ENCODE data around the gene NLRP6. TPM values are rescaled to one million over a fixed set of nuclear protein-coding genes. Genes with fewer than 3 reads are reported as not detected.
A peak's percentile ranks its signal among the peaks of the same experiment; 100 is the strongest.
"Not testable (repeated sequence)": the region's sequence is repeated elsewhere in the genome, so short reads cannot be mapped to it uniquely, and the experiment has no call there.

NLRP6 gene
- total RNA-seq, 2 experiments from 2014 or later, result 0.25 to 0.65 TPM

- H3K9me3 ChIP-seq (ENCODE audit: low read length), result no peaks in the 10 kb centered on the region
- H3K79me2 ChIP-seq (ENCODE audit: insufficient read depth, low read depth, low read length), result no peaks in the 10 kb centered on the region
- H2AFZ ChIP-seq (ENCODE audit: low read length), result no peak overlapping the region
- H4K20me1 ChIP-seq (ENCODE audit: insufficient read depth, low read length), result no peaks in the 10 kb centered on the region
- BruUV-seq (replicated peaks), result no TSS peak
- CTCF ChIA-PET (ENCODE audit: unreplicated experiment), result no interaction called here
- peak overlapping the region; percentile 68 for H3K4me2 ChIP-seq (ENCODE audit: low read length)
- intact Hi-C loops (cut with micrococcal nuclease; ENCODE audit: unreplicated experiment), result no loop called here
- peak overlapping the region; percentile 67 for H3K4me3 ChIP-seq (ENCODE audit: low read depth, low read length, poor library complexity, severe bottlenecking)
- H3K9me2 ChIP-seq (ENCODE audit: insufficient read depth, low read length), result no peaks in the 10 kb centered on the region
- H3K27ac ChIP-seq (ENCODE audit: low read depth, low read length, poor library complexity, severe bottlenecking), result no peak overlapping the region
- POLR2A ChIA-PET, result interaction anchor here (3.8 kb wide), 1 partner anchor 25 kb away, joined by 18 read pairs; no protein-coding TSS in a partner anchor
- no peak for TF ChIP-seq CTCF (conservative IDR thresholded peaks at IDR 0.05; ENCODE audit: low read length)
- TF ChIP-seq EZH2phosphoT487 (IDR thresholded peaks at IDR 0.05; ENCODE audit: borderline replicate concordance, low read depth, low read length), result no peak
- no peak for DNase-seq (ENCODE audit: low spot score)
- H3K4me1 ChIP-seq (ENCODE audit: insufficient read depth, low read length, poor library complexity, severe bottlenecking), result peaks cover 34% of the 10 kb centered on the region
- no peaks in the 10 kb centered on the region for H3K36me3 ChIP-seq (ENCODE audit: insufficient read depth, low read length)
Measured at GRCh38 chr11:315516-315994, 37.3 kb downstream of the NLRP6 start.

GRCh38 chr11:316031-316701, 38.0 kb downstream of the NLRP6 start:
- no TSS peak for BruUV-seq (replicated peaks)
- DNase-seq (ENCODE audit: low spot score), result no peak
- peaks cover 34% of the 10 kb centered on the region for H3K4me1 ChIP-seq (ENCODE audit: insufficient read depth, low read length, poor library complexity, severe bottlenecking)
- no peaks in the 10 kb centered on the region for H3K9me3 ChIP-seq (ENCODE audit: low read length)
- no peak overlapping the region for H3K27ac ChIP-seq (ENCODE audit: low read depth, low read length, poor library complexity, severe bottlenecking)
- no peaks in the 10 kb centered on the region for H3K9me2 ChIP-seq (ENCODE audit: insufficient read depth, low read length)
- H4K20me1 ChIP-seq (ENCODE audit: insufficient read depth, low read length), result no peaks in the 10 kb centered on the region
- intact Hi-C loops (cut with micrococcal nuclease; ENCODE audit: unreplicated experiment), result no loop called here
- ChIA-PET CTCF (ENCODE audit: unreplicated experiment) (no interaction called here), POLR2A (interaction anchor here (0.6 to 3.8 kb wide), 3 partner anchors 8 to 24 kb away, joined by 3 to 18 read pairs (median 3); partner anchors contain the start of gene IFITM2)
- TF ChIP-seq CTCF (conservative IDR thresholded peaks at IDR 0.05; ENCODE audit: low read length), result no peak
- TF ChIP-seq EZH2phosphoT487 (IDR thresholded peaks at IDR 0.05; ENCODE audit: borderline replicate concordance, low read depth, low read length), result no peak
- H3K4me3 ChIP-seq (ENCODE audit: low read depth, low read length, poor library complexity, severe bottlenecking), result no peak overlapping the region
- H3K79me2 ChIP-seq (ENCODE audit: insufficient read depth, low read depth, low read length), result no peaks in the 10 kb centered on the region
- H3K36me3 ChIP-seq (ENCODE audit: insufficient read depth, low read length), result no peaks in the 10 kb centered on the region
- no peak overlapping the region for H3K4me2 ChIP-seq (ENCODE audit: low read length)
- H2AFZ ChIP-seq (ENCODE audit: low read length), result no peak overlapping the region

GRCh38 chr11:316891-317301, 38.7 kb downstream of the NLRP6 start:
- no peaks in the 10 kb centered on the region for H4K20me1 ChIP-seq (ENCODE audit: insufficient read depth, low read length)
- no peaks in the 10 kb centered on the region for H3K36me3 ChIP-seq (ENCODE audit: insufficient read depth, low read length)
- DNase-seq (ENCODE audit: low spot score), result no peak
- no TSS peak for BruUV-seq (replicated peaks)
- ChIA-PET CTCF (ENCODE audit: unreplicated experiment) (interaction anchor here (0.6 to 1.1 kb wide), 2 partner anchors 19 to 37 kb away, joined by 3 read pairs; no protein-coding TSS in a partner anchor), POLR2A (interaction anchor here (0.6 to 3.8 kb wide), 4 partner anchors 9 to 24 kb away, joined by 3 to 18 read pairs (median 4); partner anchors contain the start of gene IFITM2)
- no peak for TF ChIP-seq CTCF (conservative IDR thresholded peaks at IDR 0.05; ENCODE audit: low read length)
- TF ChIP-seq EZH2phosphoT487 (IDR thresholded peaks at IDR 0.05; ENCODE audit: borderline replicate concordance, low read depth, low read length), result no peak
- intact Hi-C loops (cut with micrococcal nuclease; ENCODE audit: unreplicated experiment), result no loop called here
- H3K4me3 ChIP-seq (ENCODE audit: low read depth, low read length, poor library complexity, severe bottlenecking), result no peak overlapping the region
- H3K4me1 ChIP-seq (ENCODE audit: insufficient read depth, low read length, poor library complexity, severe bottlenecking), result peaks cover 30% of the 10 kb centered on the region
- H3K79me2 ChIP-seq (ENCODE audit: insufficient read depth, low read depth, low read length), result no peaks in the 10 kb centered on the region
- no peaks in the 10 kb centered on the region for H3K9me3 ChIP-seq (ENCODE audit: low read length)
- no peaks in the 10 kb centered on the region for H3K9me2 ChIP-seq (ENCODE audit: insufficient read depth, low read length)
- H3K27ac ChIP-seq (ENCODE audit: low read depth, low read length, poor library complexity, severe bottlenecking), result no peak overlapping the region
- H3K4me2 ChIP-seq (ENCODE audit: low read length), result no peak overlapping the region
- no peak overlapping the region for H2AFZ ChIP-seq (ENCODE audit: low read length)

GRCh38 chr11:317668-318404, 39.6 kb downstream of the NLRP6 start:
- H2AFZ ChIP-seq (ENCODE audit: low read length); H3K36me3 ChIP-seq (ENCODE audit: insufficient read depth, low read length); H3K4me2 ChIP-seq (ENCODE audit: low read length); H4K20me1 ChIP-seq (ENCODE audit: insufficient read depth, low read length); intact Hi-C loops (cut with micrococcal nuclease; ENCODE audit: unreplicated experiment); H3K79me2 ChIP-seq (ENCODE audit: insufficient read depth, low read depth, low read length); H3K4me3 ChIP-seq (ENCODE audit: low read depth, low read length, poor library complexity, severe bottlenecking); DNase-seq (ENCODE audit: low spot score); H3K27ac ChIP-seq (ENCODE audit: low read depth, low read length, poor library complexity, severe bottlenecking); H3K9me2 ChIP-seq (ENCODE audit: insufficient read depth, low read length); BruUV-seq (replicated peaks); H3K9me3 ChIP-seq (ENCODE audit: low read length): not testable (repeated sequence)
- peaks cover 21% of the 10 kb centered on the region for H3K4me1 ChIP-seq (ENCODE audit: insufficient read depth, low read length, poor library complexity, severe bottlenecking)
- CTCF ChIA-PET (ENCODE audit: unreplicated experiment), result interaction anchor here (1.1 kb wide), 1 partner anchor 36 kb away, joined by 3 read pairs; no protein-coding TSS in a partner anchor
- POLR2A ChIA-PET, result interaction anchor here (0.8 to 3.8 kb wide), 3 partner anchors 12 to 23 kb away, joined by 3 to 18 read pairs (median 4); no protein-coding TSS in a partner anchor

Data from OCI-LY7 (cell line).